ENCODE measurements around the gene FAM221B.
A peak's percentile ranks its signal among the peaks of the same experiment; 100 is the strongest.

GRCh38 chr9:35814106-35814840 is 14.3 kb downstream of the FAM221B start:
- TF ChIP-seq CTCF (IDR thresholded peaks at IDR 0.05) (peak in 4 of 6 experiments; percentile 19 to 34 (median 34)), POLR2A (IDR thresholded peaks at IDR 0.05) (peak in 1 of 2 donors; percentile 6)

Data from Peyer's patch (tissue), 4 donors.